Activated CD4-positive, alpha-beta T cell treated with anti-CD3 and anti-CD28 coated beads for 24 hours (primary cell): ENCODE measurements around the gene INPP5J.

Source experiments
- DNase-seq, 2 donors: peaks; one replicate each; pipeline ENCODE4 v3.0.0-alpha.2; 2020; ENCODE audit warnings: low read depth in 2 of 2

Gene INPP5J

GRCh38 chr22:31126128-31126868, 3.5 kb downstream of the INPP5J start:
- no peak for DNase-seq

- no peak for DNase-seq
These were observed 4.1 kb downstream of the INPP5J start for GRCh38 chr22:31126869-31127175.

GRCh38 chr22:31127181-31127772, 4.5 kb downstream of the INPP5J start:
- DNase-seq = no peak

GRCh38 chr22:31128156-31128555, 5.4 kb downstream of the INPP5J start:
- no peak for DNase-seq

GRCh38 chr22:31130873-31131272, 8.1 kb downstream of the INPP5J start:
- DNase-seq = no peak

GRCh38 chr22:31133911-31134310, 11.1 kb downstream of the INPP5J start:
- no peak for DNase-seq

GRCh38 chr22:31134688-31135087, 11.9 kb downstream of the INPP5J start:
- no peak for DNase-seq

GRCh38 chr22:31135706-31136105, 12.9 kb downstream of the INPP5J start:
- no peak for DNase-seq

GRCh38 chr22:31136155-31136554, 13.4 kb downstream of the INPP5J start:
- DNase-seq = no peak

GRCh38 chr22:31136711-31137110, 13.9 kb downstream of the INPP5J start:
- no peak for DNase-seq

- no peak for DNase-seq
These were observed 15.0 kb downstream of the INPP5J start for GRCh38 chr22:31137721-31138120.

GRCh38 chr22:31138126-31138525, 15.4 kb downstream of the INPP5J start:
- no peak for DNase-seq

- DNase-seq = no peak
These were observed 16.3 kb downstream of the INPP5J start for GRCh38 chr22:31139066-31139465.

GRCh38 chr22:31139866-31140716, 17.3 kb downstream of the INPP5J start, which contains the start of gene PLA2G3:
TSS of gene PLA2G3 (minus strand) at chr22:31140508. CDS start at chr22:31140354, 154 bp downstream.
- DNase-seq = no peak

GRCh38 chr22:31140746-31141145, 18.0 kb downstream of the INPP5J start:
- no peak for DNase-seq

GRCh38 chr22:31141551-31141950, 18.8 kb downstream of the INPP5J start:
- no peak for DNase-seq

GRCh38 chr22:31142285-31142684, 19.5 kb downstream of the INPP5J start:
- no peak for DNase-seq

GRCh38 chr22:31143038-31143437, 20.3 kb downstream of the INPP5J start:
- no peak for DNase-seq

- no peak for DNase-seq
These were observed 20.8 kb downstream of the INPP5J start for GRCh38 chr22:31143537-31143936.

GRCh38 chr22:31144223-31144622, 21.5 kb downstream of the INPP5J start:
- no peak for DNase-seq

GRCh38 chr22:31148488-31148887, 25.7 kb downstream of the INPP5J start:
- DNase-seq = no peak

- no peak for DNase-seq
These were observed 26.3 kb downstream of the INPP5J start for GRCh38 chr22:31148953-31149627.
